Hepatic stellate cell (primary cell): ENCODE results near the gene ATP10A.
A peak's percentile ranks its signal among the peaks of the same experiment; 100 is the strongest.

ENCODE experiments used
- DNase-seq: peaks from one replicate; pipeline ENCODE4 v3.0.0; 2011; ENCODE audit warnings: low spot score

ATP10A gene

DNA sequence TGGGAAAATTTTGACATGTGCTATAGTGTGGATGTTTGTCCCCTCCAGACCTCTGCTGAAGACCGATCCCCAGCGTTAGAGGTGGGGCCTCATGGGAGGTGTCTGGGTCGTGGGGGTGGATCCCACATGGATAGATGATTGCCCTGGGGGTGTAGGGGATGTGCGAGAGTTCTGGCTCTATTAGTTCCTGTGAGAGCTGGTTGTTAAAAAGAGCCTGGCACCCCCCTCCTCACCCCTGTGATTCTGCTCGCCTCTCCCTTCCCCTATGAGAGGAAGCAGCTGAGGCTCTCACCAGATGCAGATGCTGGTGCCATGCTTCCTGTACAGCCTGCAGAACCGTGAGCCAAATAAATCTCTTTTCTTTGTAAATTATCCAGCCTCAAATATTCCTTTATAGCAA, 67.4 kb downstream of the ATP10A start:
- DNase-seq, result no peak

DNA sequence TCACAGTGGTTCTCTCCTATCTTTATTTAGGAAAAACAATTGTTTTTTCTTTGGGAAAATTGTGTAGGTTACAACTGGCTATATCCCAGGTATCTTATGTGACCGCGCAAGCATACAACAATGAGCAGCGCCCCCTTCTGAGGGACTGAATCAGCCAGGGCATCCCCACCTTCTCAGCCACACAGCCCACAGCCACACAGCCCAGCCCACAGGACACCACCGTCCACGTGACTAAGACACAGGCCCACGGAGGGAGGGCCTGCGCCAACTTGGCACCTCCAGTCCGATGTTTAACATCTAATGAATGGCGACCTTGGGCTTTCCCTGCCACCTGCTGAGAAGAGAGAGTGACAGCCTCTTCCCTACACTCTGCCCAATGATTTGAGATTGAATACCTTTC, 68.1 kb downstream of the ATP10A start:
- DNase-seq, result no peak

DNA sequence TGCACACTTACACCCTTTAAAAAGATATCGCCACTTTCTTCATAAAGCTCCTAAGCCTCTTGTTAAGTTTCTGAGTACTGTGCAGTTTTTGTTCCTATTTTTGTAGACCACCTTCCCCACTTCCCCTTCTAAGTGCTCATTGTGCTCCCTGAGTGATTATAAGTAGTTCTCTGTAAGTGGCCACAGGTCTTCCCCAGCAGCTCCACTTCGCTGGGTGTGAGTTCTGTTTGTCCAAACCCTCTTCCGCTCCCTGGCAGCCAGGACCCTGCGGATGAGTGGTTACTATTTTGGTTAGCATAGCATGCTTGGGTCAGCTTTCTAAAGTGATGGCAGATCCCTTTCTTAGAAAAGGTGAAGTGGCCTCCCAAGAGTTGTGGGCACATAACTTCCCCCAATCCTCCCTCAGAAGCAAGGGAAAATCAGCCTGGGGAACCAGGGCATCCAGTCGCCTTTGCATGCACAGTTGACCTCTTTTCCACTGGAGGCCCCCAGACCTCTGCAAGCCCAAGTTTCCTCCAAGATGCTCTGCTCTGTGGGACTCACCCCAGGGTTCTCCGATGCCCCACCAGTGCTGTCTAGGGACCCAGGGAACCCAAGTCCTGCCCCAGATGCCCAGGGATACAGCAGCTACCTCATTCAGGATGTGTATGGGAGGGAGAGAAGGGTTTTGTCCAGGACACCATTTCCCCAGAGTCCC, 69.6 kb downstream of the ATP10A start:
- no peak for DNase-seq

DNA sequence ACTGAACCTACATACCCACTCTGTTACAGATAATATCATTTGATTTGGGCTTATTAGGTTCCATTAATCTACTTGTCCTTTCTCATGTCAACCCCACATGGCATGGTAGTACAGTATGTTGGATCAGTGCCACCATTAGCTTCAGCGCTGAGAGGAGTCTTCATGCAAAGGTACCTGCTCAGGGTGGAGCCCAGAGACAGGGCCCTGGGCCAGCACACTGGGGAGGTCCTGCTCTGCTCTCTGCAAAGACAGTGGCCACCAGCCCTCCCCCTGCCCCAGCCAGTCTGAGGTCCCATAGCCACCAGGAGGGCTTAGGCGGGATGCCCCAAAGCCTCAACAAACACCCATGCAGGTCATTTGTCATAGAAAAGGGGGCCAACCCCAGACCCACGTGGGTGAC, 71.0 kb downstream of the ATP10A start:
- DNase-seq, result no peak

DNA sequence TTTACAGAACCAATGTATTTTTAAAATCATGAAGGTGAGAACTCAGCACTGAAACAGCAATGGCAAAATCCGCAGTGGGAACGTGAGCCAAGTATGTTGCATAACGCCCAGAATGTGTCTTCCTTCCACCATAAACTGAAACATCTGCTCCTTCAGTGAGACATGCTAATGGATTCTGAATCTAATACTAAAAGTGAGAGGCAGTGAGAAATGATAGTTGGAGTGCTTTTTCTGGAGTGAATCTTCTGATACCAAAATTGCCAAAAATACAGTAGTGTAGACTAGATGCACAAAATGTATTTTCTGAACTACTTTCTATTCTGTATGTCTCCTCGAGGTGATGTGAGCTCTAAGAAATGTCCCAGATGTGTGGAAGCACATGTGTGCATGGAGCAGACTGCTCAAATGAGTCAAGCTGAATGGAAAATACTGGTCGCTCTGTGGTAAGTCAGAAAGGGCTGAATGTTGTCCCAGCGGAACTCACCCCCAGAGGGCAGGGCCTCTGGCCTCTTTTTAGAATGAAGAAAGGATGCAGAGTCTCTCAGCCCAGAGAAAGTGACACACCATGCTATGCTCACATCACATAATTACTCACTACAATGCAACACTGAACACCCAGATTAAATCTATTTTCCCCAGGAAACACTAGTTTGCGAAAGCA, 73.0 kb downstream of the ATP10A start:
- peak; percentile 87 for DNase-seq

DNA sequence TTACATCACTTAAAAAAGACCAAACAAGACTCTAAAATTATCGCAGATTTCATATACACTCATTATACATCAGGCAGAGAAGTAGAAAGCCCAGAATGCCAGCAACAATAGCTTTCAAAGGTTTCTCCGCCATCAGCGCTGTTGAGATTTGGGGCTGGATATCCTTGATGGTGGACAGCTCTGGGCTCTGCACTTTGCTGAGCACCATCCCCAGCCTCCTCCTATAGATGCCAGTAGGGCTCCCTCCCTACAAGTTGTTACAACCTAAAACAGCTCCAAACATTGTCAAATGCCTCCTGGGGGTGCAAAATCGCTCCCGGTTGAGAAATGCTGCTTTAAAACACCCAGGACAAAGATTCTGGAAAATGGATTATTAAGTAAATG, 73.5 kb downstream of the ATP10A start:
- DNase-seq, result no peak

DNA sequence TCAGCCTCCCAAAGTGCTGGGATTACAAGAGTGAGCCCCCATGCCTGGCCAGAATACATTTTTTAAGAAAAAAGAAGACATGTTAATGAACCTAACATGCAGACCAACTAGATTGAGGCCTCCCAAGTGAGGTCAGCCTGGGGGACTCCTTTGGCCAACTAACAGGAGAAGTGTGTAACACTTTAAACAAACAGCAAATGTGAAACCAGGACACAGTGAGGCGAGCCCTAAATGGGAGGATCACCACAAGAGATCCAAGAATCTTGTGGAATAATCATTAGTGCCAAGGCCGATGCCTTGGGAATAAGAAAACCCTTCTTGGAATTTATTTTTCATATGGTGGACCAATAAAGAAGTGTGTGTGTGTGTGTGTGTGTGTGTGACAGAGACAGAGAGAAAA, 73.9 kb downstream of the ATP10A start:
- DNase-seq, result no peak

DNA sequence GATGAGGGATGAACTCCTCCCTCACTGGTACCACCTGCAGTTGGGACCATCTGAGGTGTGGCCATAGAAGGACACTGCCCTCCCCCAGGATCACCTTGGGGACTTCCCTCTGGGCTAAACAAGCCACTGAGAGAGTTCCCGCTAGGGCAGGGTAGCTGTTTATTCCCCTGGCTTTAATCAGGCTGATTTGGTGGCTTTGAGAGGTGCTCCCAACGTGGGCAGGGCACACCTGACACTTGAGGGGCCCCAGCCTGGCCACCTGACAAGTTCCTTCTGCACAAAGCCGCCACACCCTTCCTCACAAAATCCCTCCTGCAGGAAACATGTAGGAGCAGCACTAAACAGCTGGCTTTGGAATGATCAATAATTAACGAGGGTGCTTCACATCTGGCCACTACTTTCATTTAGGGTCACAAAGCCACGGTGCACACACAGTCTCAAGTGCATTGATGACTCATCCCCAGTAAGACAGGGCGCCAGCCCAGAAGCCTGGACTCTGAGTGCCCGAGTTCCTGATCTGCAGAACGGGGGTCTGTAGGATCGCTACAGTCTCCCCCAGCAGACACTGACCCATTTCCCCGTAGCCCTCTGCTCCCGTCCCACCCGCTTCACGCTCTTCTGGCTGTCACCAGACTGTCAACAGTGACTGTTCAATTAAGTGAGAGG, 75.1 kb downstream of the ATP10A start:
- DNase-seq, result peak; percentile 68

DNA sequence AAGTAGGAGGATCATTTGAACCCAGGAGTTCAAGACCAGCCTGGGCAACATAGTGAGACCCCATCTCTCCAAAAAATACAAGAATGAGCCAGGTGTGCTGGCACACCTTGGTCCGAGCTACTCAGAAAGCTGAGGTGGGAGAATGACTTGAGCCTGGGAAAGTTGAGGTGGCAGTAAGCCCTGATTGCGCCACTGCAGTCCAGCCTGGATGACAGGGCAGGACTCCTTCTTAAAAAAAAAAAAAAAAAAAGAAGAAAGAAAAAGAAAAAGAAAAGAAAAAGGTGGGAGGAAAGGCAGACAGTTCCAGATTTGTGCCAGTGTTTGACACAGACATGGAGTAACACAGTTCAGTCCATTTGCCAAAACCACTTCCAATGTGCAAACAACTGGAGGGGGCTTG, 75.7 kb downstream of the ATP10A start:
- DNase-seq, result no peak

DNA sequence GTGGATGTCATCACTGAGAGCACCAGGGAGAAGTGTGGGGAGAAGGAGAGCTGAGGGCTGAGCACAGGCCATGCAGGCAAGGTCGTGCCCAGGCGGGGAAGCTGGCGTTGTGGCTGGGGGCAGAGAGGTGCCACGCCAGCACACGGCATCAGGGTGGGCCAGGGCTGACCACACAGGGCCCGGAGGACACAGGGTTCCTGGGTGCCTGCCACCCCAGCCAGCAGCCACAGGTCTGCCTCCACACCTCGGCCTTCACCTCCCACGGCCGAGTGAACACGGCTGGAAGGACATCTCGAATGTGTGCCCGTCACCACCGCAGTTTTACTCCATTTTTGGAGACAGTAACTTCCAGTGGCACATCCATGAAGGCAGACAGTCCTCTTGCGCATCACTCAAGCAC, 77.1 kb downstream of the ATP10A start:
- DNase-seq, result no peak

DNA sequence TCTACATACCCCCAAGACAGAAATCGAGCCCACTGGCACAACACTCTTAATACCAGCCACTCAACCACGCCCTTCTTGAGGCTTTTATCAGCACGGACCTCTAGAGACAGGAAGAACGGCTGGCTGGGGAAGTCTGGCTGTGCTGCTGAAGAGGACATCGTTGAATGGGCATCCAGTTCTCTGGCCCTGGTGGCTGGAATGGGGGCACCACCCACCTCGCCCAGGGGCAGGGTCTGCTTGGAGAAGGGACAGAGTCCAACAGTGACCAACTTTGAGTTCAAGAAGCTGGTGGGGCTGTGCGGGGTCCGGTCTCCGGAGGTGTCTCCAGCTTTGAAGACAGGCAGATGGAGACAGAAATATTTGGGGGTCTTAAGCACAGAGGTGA, 77.5 kb downstream of the ATP10A start:
- DNase-seq, result no peak

DNA sequence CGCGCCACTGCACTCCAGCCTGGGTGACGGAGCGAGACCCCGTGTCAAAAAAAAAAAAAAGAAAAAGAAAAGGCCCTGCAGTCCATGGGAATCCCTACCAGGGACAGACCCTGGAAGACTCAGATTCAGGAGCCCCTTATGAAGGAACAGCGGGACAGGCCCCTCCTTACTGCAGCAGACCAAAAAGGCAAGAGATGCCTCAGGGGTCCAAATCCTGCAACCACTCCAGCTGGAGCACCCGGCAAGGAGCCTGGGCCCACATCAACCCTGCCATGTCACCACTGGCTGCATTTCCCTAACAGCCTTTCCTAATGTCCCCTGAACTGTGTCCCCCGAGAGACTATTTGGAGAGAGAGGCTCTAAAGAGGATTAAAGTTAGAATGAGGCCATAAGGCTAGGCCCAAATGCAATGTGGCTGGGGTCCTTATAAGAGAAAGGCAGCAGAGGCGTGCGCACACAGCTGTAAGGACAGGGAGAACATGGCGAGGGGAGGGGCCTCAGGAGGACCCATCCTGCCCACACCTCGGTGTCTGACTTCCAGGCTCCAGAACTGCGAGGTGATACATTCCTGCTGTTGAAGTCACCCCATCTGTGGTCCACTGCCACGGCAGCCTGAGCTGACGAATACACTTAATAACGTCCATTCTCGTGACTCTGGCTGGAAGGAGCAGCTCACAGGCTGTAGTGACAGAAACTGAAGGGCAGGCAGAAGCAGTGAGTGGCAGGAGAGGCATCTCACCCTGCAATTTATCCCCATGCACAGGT, 78.1 kb downstream of the ATP10A start:
- peak; percentile 91 for DNase-seq

DNA sequence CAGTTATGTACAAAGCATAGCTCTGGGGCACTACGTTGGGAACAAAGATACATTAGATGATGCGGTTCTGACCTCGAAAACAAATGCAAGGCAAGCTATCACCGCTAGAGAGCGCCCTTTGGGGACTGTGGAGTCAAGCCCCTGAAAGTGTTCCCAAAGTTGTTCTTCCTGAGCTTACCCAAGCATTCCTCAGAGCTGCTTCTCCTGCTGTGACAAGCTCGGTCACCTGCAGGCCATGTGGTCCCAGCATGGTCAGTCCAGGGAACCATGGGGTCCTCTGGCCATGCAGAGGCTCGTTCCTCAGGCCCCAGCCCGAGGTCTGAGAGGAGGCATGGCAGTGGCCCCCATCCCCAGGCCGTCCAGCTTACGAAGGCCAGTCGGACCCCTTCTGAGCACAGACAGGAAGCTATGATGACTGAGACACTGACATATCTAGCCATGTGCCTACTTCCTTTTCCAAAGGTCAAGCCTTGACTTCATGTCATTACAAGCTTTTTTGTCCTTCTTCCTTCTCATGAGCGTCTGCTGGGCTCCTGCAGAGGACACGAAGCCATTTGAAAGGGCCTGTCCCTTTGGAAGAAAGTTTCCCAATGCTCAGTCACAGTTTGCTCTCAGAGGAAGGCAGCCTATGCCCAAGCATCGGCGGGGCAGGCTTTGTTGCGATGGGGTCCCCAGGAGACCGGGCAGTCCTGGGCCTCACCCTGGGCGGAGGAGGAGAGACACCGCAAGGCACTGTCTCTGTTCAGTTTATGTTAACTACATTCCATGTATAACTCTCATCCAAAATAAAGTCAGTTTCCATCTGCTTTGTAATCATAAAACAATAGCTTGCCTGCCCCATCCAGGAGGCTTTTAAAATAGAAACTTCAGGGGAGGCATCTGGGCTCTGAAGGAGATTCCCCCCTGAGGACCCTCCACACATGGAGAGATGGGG, 79.3 kb downstream of the ATP10A start:
- peak; percentile 72 for DNase-seq

DNA sequence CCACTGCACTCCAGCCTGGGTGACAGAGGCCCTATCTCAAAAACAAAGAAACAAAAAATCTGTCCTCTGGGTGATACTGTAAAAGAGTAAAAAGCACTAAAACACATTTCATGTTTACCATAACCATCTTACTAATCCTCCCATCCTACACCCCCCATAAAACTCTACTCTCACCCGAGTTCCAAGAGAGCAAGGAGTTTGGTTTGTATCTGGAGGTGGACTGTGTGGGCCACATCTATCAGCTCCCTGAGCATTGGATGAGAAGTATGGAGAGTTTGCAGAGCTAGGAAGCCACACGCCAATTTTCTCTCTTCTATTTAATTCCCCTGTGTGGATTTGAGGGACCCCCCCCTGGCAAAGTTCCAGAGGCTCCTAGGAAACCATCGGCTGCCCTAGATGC, 80.0 kb downstream of the ATP10A start:
- no peak for DNase-seq

DNA sequence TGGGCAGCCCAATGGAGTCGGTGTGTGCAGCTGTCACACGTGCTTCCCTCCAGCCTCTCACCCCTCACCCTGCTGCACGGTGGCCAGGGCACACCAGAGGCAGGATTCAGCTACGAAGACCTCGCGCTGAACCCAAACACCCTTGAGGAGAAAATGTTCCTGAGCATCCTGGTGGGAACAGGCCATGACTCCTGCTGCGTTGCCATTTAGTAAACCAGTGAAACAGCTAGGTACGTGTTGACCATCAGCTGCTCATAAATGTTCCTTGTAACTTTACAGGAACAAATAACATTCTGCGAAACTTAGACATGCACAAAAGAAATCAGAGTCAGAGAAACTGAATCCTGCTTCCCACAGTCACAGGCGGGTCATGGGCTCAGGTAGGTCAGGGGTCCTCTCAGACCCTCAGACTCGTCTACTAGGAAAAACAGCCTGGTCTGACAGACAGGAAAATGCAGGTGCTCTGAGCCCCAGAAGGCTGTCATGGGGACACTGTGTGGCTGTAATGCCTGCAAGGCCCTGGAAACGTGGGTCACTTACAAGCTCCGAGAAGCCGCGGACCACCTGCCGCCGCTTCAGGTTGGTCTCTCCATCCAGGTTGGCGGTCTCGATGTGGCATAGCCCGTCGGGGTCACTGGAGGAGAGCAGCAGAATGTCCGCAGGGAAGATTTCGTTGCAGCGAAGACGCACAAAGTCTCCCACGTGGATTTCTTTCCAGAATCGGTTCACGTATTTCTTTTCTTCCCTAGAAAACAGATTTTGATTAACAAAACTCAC, 82.5 kb downstream of the ATP10A start:
- no peak for DNase-seq

DNA sequence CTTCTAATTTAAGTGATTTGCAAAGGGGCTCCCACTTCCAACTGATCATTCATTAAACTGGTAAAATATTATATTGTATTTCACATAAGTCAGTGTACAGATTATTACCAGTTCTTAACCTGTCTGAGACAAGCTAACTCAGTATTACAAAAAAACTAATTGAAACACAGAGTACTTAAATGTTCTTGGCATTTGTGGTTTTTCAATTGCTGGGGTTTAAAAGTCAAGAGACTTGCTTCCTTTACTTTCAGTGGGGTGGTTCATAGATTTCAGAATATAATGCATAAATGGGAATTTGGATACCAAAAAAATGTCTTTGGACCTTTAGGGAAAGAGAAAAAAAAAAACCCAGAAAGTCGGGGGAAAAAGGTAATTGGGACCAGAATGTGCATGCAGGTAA, 85.0 kb downstream of the ATP10A start:
- DNase-seq, result no peak

DNA sequence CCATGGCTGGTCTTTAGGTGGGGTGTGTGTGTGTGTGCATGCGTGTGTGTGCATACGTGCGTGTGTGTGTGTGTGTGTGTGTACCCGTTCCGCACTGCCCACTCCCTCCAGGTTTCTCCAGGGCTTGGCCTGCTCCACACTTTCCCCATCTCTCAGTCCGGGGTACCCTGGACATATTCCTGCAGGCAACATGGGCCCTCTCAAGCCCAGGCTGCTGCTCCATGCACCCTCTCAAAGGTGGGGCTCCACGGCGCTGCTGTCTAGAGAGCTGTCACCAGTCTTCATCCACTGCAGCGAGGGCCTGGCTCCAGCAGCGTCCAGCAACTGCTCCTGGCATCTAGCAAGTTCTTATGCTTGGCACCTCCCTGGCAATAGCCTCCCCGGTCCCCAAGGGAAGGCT, 86.1 kb downstream of the ATP10A start:
- DNase-seq, result no peak

DNA sequence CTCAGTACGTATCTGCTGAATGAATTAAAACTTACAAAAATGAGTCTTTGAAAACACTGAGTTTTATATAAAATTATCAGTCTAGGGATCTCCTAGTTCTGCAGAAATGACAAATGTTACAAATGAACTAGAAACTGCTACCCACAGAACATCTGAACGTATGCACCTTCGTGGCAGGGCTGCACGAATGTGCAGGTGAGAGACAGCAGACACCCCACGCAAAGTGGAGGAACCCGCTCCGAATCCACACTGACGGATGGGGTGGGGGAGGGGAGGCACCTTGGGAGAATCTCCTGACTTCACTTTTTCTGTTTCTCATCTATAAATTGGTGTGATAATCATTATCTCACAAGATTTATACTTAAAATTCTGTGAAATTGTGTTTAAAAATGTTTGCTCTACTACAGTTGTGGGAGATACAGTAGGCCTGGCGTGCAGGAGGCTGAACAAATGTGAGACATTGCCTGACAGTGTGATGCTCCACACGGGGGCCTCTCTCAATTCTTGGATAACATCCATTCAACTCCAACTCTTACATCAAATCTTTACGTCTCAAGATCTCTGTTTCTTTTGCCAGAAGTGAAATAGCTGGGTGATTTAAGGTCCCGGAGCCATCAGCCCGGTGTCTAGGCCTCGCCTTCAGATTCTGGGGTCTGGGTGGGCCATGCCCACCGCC, 86.9 kb downstream of the ATP10A start:
- DNase-seq, result no peak

DNA sequence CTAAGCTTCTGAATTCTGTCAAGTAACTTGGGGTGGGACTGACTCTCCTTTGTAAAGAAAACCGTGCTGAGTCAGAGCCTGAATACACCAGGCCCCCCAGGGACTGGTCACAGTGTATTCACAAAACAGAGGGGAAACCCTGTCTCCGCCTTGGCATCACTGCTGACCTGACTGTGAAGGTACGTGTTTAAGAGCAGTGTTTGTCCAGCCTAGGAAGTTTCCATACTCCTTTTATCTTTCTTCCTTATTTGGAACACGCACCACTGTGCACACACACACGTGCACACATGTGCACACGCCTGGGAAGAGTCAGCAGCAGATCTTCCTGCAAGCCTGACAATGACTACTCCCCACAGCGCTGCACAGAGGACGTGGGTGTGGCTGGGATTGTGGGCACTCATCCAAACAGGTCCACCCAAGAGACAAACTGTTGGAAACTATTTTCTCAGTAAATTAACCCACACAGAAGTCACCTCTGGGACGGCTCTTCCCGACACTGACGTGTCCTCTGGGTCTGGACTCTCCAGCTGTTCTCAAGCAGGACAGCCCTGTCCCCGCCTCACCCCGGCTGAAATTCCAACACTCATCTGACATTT, 87.7 kb downstream of the ATP10A start:
- peak; percentile 90 for DNase-seq

DNA sequence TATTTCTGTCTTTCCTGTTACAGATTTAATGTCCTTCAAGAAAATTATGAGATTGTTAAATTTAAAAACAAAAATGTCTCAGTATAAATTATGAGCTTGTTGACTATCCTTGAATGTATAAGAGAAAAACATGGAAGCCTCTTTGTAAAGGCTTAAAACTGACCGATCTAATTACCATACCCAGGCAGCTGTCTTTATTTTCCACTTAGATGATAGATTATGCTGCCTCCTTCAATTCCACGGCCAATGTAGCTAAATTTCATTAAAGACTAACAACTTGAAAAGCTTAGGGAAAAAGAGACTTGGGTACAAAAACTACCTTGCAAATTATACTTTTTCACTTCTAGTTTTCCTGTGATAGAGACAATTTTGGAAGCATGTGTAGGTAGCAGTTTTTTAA, 88.3 kb downstream of the ATP10A start:
- no peak for DNase-seq
